ENCODE data around the gene ATP13A2.

Gene ATP13A2

DNA sequence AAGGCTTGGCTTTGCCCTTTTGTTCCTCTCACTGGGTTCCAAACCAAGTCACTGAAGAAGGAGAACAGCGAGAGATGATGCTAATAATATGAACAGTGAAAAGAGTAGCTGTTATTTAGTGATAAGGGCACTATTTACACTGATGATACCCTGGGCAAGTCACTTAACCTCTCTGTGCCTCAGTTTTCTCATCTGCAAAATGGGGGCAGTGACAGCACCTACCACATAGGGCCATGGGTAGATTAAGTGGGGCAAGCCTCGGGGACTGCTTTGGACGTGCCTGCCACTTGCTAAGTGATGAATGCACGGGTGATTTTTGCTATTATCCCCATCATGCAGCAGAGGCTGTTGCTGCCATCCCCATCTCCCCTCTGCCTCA is 9.2 kb downstream of the ATP13A2 start:
- DNase-seq, result no peak

DNA sequence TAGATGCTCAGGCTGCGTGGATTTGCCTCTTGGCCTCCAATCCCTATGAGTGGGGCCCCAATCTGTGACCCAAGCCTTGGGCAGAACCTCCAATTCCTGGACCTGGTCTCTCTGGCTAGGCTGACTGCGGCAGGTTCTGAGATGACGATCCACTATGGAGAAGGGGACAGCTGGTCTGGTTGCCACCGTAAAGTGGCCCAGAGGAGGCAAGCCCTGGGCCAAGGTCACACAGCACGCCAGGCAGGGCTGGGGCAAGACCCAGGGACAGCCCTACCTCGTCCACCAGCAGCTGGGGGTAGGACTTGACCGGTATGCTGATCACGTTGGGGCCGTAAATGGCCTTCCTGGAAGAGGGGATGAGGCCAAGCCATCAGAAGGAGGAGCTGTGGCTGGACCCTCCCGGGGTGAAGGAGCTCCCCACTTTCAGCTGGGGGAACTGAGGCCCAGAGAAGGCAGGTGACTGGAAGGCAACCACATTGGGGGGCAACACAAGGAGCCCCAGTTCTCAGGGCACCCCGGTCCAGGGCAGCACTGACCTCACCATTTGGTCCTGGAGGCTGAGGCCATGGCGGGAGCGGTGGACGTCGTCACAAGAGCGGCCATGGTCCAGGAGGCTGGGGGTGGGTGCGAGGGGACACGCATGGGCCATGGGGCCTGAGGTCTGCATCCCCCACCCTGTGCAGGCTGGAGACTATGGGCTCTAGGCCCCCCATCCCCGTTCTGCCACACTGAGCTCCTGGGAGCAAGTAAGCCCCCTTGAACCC is 9.8 kb downstream of the ATP13A2 start:
- no peak for DNase-seq

DNA sequence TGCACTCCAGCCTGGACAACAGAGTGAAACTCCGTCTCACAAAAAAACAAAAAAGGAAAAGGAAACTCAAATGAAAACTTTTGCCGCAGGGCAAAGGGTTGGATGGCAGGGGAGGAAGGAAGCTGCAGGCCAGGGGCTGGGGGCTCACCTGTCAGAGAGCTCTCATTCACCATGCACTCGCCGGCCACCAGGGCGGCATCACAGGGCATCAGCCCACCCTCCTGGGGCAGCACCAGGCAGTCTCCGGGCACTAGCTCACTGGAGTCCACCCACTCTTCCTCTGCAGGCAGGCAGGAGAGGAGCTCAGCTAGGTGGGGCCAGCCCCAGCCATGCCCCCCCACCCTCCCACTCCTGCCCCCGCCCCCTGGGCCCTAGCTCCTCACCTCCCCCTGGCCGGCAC is 11.9 kb downstream of the ATP13A2 start:
- DNase-seq, result no peak

DNA sequence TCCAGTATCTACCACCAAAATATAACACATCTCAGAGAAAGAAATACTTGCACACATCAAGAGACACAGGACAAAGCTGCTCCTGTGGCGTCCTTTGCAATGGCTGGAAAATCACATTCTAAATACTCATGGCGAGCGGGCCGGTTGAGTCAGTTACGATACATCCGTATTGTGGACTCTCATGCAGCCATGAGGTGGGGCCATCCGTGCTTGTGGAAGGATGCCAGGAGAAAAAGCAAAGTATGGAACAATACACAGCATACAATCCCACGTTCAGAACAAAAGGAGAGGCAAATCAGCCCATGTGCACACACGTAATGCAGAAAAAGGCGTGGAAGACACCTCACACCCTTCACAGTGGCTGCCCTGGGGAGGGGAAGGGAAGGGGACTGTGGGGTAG is 13.1 kb downstream of the ATP13A2 start:
- no peak for DNase-seq

DNA sequence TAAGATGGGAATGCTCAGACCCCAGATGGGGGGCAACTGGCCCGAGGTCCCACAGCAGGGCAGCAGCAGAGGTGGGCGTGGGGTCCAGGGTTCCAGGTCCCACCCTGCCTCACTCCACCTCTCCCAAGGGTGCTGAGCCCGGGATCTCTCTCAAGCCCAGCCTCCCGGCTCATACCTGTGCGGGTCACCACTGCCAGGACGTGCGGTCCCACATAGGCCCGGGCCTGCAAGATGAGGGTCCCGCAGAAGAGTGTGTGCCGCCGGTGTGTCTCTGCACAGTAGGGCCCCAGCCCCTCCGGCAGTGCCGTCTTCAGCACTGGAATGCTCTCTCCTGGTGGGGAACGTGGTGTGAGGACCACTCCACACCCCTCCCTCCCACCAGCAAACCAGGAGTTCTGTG is 14.9 kb downstream of the ATP13A2 start:
- DNase-seq, result no peak

DNA sequence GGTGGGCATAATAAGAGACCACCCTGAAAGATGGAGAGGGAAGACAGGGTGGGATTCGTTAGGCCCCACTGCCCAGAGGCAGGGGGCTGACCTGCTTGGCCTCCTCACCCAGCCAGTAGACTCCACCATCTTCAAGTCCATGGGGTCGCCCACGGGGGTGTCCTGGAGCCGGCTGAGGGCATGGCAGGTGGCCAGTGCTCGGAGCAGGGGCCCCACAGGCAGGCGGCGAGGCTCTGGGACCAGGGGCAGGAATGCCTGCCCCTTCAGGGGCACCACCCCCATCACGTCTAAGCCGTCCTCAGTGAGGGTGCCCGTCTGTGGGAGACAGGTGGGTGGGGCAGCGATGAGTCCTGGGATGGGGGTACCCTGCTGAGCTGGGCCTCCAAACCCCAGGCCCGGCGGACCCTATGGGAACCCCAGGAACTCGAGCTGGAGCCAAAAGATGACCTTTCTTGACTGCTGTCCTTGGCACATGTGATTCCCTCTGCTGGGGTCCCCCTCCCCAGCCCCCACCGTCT is 18.1 kb downstream of the ATP13A2 start:
- no peak for DNase-seq

DNA sequence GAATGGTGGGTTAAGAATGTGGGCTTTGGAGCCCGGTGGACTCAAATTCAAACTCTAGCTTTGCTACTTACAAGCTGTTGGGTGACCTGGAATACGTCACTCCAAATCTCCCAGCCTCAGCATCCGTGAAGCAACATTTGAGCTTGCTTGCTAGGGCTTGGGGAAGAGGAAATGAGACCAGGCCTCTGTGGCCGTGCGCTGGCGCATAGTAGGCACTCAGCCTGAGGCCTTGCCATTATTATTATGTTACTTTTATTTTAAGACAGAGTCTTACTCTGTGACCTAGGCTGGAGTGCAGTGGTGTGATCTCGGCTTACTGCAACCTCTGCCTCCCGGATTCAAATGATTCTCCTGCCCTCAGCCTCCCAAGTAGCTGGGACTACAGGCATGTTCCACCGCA is 19.1 kb downstream of the ATP13A2 start:
- DNase-seq, result no peak

DNA sequence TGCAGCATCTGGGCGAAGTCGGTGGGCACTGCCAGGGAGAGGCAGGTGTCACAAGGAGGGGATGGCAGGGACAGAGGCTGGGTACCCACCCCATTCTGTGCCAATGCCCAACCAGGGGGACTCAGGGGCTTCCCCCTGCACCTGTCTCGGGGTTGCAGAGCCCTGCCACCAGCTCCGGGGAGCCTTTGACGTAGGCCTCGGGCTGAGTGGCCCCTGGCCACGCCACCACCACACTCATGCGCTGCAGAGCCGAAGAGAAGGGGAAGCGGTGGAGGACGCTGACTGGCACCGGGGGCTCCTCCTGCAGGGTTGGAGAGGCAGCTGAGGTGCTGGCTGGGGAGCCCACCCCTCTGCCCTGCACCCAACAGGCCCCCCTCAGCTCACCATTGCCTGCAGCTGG is 19.6 kb downstream of the ATP13A2 start:
- DNase-seq, result no peak

DNA sequence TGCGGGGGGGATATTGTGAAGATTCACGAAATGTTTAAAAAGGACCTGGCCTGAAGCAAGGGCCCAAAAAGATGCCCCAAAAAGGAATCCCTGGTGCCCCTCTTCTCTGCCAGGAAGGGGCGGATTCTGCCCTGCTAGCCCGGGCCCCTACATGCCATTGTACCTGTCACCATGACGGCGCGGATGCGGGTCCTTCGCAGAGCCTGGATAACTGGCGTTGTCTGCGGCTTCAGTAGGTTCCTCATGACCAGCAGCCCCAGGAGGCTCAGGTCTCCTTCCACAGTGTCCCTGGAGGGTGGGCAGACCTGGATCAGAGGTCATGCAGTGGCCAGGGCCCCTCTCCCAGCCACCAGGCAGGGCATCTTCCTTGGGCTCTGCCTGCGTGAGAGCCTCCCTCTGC is 20.2 kb downstream of the ATP13A2 start:
- DNase-seq, result no peak

DNA sequence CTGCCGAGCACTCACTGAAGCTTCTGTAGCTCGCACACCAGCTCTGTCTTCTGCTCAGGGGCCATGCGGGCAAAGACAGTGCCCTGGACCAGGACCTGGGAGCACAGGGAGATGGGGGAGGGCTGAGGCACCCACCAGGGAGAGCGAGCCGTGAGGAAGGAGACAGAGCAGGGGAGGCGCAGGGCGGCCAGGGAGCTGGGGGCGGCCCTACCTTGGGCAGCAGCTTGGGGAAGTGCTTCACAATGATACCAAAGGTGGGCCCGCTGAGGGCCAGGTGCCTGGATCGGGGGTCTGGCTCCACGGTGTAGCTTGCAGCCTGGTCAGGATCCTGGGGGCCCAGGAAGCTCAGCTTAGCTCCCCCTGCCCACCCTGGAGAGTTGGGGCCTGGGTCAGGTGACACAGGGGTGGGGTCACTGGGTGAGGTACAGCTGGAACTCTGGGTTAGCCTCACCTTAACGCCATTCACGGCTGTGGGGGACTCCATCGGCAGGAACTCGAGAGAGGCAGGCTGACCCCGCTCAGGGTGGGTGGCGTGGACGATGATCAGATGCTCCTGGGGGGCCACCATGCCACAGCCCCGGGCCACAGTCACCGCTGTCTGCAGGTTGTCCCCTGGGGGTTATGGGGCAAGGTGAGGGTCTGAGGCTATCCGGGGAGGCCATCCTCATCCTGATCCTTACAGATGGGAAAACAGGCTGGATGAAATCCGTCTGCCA is 21.9 kb downstream of the ATP13A2 start:
- no peak for DNase-seq

DNA sequence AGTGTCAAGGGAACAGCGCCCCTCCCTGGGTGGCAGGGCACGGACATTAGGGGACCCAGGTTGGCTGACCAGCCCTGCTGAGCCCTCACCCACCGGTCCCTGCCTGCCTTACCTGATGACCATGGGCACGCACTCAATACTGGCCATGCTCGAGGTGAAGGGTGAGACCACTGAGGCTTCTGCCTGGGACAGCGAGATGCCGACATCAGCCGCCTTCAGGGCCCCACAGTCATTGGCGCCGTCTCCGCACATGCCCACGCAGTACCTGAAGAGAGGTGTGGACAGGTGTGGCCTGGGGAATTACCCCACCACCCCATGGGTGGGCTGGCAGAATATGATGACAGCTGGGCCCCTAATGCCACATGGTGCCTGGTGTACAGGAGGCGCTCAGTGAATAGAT is 23.5 kb downstream of the ATP13A2 start:
- DNase-seq, result no peak

DNA sequence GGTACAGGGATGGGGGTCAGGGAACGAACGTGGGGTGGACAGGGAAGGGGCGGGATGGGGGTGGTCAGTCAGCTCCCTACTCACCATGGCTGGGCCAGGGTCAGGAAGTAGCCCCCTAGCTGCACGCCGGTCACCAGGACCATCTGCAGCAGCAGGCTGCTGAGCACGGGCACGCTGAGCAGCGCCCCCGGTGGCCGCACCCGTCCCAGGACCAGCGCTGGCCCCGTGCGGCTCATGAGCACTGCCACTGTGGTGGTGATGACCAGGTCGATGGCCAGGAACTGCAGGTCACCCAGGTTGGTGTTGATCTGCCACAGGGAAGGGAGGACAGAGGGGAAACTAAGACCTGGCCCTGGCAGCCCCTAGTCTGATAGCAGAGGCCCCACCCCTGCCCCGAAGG is 24.8 kb downstream of the ATP13A2 start:
- DNase-seq, result no peak

DNA sequence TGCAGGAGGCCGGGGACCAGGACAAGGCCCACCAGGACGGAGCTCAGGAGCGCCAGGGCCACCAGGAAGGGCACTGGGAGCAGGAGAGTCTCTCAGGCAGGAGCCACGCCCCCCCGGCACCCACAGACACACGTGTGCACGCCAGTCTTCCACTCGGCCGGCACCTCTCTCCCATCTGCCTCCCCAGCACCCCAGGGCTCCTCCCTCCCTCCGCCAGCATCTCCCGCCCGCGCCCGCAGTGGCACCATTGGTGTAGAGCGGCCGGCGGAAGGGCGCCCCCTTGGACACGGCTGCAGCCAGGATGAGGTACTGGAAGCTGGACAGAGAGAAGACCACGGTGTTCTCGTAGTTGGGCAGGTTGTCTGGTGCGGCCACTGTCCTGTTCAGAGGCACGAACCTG is 25.2 kb downstream of the ATP13A2 start:
- no peak for DNase-seq

DNA sequence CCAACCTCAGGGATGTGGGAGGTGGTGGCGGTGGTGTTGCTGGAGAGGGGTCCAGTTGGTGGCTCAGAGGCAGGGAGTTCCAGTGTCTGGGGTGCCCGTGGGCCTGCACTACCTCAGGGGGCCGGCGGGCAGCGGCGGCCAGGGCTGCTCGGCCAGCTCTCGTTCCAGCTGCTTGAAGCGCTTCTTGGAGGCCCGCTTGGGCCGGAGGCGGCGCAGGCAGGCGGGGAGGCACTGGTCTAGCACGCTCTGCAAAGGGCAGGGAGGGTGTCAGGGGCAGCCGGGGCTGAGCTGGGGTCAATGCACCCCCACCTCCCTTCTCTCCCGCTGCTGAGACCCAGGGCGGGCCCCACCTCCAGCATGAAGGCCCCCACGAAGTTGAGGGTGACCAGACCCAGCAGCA is 25.6 kb downstream of the ATP13A2 start:
- DNase-seq, result no peak

DNA sequence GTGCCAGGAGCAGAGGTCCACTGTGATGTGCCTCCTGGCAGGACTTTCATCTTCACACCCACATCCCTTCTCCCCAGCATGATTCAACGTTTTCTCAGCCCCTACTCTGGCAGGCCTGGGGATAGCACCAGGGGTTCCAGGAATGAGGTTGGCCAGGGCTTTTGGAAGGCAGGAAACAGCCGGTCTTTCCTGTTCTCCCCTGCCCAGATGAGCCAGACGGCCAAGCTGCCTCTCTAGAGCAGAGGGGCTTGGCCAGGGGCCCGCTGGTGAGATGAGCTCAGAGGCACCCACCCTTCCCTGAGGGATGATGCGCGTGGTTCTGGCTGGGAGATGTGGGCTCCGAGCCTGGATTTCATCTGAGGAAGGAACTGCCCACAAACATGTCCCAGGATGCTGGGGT is 27.0 kb downstream of the ATP13A2 start:
- DNase-seq, result no peak

DNA sequence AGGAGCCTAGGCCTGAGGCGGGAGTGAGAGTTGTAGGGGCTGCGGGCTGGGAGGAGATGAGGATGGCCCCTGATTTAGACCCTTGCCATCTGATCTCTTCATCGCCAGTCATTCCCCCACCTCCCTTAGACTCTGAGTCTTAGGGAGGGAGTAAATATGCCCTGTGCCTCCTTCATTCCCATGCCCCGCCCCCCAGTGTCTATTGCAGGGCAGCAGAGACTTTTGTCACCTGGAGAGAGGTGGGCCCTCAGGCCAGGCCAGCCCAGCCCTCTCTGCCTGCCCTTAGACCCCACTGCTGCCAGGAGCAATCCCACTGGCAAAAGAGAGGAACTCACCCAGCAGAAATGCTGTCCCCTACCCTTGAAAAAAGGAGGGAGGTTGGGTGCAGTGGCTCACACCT is 28.1 kb downstream of the ATP13A2 start:
- DNase-seq, result no peak

DNA sequence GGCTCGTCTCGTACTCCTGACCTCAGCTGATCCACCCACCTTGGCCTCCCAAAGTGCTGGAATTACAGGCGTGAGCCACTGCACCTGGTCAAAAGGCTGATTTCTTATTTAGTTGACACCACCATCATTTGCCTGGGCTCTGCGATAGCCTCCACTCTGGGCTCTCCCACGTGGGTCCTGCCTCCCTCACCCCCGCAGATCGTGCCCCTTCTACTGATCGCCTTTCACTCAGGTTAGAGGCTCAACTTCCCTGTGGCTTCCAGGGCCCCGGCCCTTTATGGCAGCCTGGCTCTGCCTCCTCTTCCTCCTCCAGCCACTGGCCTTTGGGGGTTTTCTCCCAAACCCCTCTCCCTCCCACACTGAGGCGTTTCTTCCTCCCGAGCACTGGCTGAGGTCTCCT is 28.8 kb downstream of the ATP13A2 start:
- no peak for DNase-seq

DNA sequence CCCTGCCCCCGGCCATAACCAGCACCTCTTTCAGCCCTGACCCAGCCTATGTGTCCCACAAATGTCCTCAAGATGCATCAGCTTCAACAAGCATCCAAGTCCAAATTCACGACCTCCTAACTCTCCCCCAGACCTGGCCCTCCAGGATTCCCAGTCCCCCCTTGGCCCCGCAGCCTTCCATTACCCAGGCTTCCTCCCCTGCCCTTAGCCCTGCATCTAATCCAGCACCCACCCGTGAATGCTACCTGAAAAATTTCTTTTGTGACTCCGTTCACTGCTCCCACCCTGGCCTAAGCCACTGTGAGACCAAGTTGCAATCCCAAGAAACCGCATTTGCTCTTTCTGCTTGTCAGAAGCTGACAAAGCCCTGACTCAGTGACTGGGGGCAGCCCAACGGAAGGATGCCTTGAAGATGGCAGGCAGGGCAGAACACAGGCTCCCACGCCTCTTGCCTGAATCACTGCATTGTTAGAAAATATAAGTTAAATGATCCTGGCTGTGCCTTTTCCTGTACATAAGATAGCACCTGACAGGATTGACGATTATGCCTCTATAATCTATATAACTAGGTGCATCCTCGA is 30.4 kb downstream of the ATP13A2 start:
- DNase-seq, result no peak

DNA sequence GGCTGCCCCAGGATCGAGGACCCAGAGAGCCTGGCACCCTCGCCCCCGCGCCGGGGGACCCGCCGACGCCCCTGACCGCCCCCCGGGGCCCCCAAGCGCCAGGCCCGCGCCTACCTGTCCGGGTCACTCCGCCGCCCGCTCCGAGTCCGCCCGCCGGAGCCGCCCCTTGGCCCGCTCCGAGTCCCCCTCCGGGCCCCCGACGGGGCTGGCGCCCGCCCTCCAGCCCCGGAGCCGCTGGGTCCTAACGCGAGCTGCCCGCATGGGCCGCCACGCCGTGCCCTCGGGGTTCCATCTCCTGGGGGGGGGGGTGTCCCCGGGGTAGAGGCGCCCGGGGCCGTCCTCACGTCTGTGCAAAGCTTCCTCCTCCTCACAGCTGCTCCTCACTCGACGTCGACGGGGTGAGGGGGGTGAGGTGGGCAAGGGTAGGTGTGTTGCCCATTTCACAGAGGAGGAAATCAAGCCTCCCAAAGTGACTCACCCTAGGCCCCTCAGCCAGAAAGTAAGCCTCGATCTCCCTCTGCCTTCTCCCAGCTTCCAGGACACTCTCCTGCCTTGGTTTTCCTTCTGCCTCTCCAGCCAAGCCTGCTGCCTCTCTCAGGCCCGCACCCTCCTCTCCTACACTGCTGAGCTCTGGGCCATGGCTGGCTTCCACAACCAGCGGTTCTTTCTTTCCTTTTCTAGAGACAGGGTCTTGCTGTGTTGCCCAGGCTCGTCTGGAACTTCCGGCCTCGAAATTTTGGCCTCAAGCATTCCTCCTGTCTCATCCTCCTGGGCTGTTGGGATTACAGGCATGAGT is 31.1 kb downstream of the ATP13A2 start, which contains the start of gene MFAP2:
Gene MFAP2, minus strand, starts transcription at position 148 of the 796 bp plus-strand sequence. CDS start 2,347 bp downstream, outside the sequence.
- DNase-seq, result no peak

DNA sequence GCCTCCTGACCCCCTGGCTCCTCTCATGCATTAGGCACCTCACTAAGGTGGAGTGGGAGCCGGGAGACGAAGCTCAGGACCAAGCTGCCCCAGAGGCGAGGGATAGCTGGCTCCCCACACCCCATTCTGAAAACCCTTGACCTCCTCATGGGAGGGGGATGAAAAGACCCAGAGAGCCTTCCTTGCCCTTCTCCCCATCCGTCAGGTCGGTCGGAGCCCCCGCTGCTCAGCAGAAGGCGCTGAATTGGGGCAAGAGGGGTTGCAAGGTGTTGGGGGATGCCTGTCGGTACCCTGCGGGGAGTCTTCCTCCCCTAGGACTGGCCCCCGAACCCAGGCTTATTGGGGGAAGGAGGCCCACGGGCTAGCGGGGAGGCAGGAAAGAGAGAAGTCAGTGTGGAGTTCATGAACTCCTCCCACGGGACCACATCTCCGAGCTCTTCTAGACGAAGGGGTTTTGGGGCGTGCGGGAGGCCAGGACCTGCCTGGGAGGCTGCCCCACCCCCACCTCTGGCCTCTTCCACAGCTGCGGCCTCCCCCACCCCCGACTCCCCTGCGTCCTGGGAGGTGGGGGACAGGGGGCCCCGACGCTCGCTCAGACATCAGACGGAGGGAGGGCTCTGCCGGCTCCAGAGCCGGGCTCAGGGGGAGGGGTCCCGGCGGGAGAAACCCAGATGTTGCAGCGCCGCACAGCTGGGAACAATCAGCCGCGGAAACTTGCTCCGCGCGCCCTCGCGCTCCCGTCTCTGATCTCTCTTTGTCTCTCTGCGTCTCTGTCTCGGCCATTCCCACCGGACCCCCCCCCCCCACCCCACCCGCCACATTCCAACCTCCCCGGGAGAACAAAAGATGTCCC is 32.0 kb downstream of the ATP13A2 start:
- DNase-seq, result no peak

DNA sequence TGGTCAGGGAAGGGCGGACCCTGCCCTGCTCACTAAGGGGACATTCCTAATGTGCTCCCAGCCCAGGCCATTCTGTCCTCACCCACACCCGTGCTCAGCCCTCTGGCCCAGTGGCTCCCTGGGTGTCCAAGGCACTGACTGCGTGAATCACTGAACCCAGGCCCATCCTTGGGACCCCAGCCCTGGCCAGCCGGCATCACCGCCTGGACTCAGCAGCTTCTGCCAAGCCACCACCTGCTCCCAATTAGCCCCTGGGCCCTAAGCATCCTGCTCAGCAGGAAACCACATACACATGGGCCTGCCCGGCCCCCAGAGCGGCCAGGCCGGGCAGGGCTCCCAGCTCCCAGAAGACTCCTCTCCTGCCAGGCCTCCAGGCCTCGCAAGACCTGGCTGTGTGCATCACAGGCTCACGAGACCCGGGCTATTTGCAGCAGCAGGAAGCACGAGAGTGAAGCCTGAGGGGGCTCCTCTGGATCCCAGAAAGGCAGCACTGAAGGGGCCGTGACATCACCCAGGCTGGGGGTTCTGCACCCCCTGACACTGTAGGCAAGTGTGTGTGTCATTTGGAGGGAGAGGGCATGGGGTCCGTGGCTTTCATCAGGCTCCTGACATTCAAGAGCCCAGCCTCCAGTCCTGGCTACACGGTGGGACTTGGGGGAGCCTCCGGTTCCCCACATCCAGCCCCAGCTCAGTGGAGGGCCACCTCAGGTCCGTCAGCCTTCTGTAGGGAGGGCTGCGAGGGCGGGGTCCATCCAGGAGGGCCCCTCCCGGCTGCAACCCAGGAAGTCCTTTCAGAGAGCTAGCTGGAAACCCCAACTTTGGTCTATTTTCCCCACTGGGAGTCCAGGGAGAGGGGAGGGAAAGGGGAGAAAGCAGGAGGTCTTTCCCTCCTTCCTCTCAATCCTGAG is 32.9 kb downstream of the ATP13A2 start:
- no peak for DNase-seq

Data from activated CD8-positive, alpha-beta memory T cell treated with anti-CD3 and anti-CD28 coated beads, Interleukin-2, amount 50 U/mL, for 4 hours (primary cell).